Measurements from ENCODE around the gene CCDC60. TPM values are rescaled to one million over a fixed set of nuclear protein-coding genes. Genes with fewer than 3 reads are reported as not detected.

Gene CCDC60
- total RNA-seq, 1 donor from 2014 or later, result 3.8 TPM

GRCh38 chr12:119460876-119461275 lies 126.3 kb downstream of the CCDC60 start:
- Mint-ChIP-seq H3K9me3 (ENCODE audit: unreplicated experiment) (peaks cover 1% of the 10 kb centered on the region), H3K4me1 (ENCODE audit: low read depth, unreplicated experiment) (peaks cover 10% of the 10 kb centered on the region), H3K36me3 (ENCODE audit: unreplicated experiment) (peaks cover 9% of the 10 kb centered on the region), H3K4me3 (ENCODE audit: unreplicated experiment) (no peak overlapping the region), H3K27me3 (ENCODE audit: unreplicated experiment) (peaks cover 5% of the 10 kb centered on the region), H3K27ac (ENCODE audit: unreplicated experiment) (no peak overlapping the region)
- TF ChIP-seq CTCF (IDR thresholded peaks at IDR 0.05; ENCODE audit: partially characterized antibody, unreplicated experiment), result no peak
- no peak for DNase-seq

- TF ChIP-seq CTCF (IDR thresholded peaks at IDR 0.05; ENCODE audit: partially characterized antibody, unreplicated experiment), result no peak
- Mint-ChIP-seq H3K4me3 (ENCODE audit: unreplicated experiment) (no peak overlapping the region), H3K36me3 (ENCODE audit: unreplicated experiment) (peaks cover 9% of the 10 kb centered on the region), H3K9me3 (ENCODE audit: unreplicated experiment) (peaks cover 1% of the 10 kb centered on the region), H3K27me3 (ENCODE audit: unreplicated experiment) (peaks cover 5% of the 10 kb centered on the region), H3K4me1 (ENCODE audit: low read depth, unreplicated experiment) (peaks cover 10% of the 10 kb centered on the region), H3K27ac (ENCODE audit: unreplicated experiment) (peak overlapping the region; percentile 56)
- DNase-seq, result no peak
Measured at GRCh38 chr12:119461636-119462214, 127.2 kb downstream of the CCDC60 start.

- Mint-ChIP-seq H3K27me3 (ENCODE audit: unreplicated experiment) (peaks cover 5% of the 10 kb centered on the region), H3K4me1 (ENCODE audit: low read depth, unreplicated experiment) (peaks cover 10% of the 10 kb centered on the region), H3K4me3 (ENCODE audit: unreplicated experiment) (no peak overlapping the region), H3K36me3 (ENCODE audit: unreplicated experiment) (peaks cover 9% of the 10 kb centered on the region), H3K9me3 (ENCODE audit: unreplicated experiment) (peaks cover 1% of the 10 kb centered on the region), H3K27ac (ENCODE audit: unreplicated experiment) (no peak overlapping the region)
- no peak for TF ChIP-seq CTCF (IDR thresholded peaks at IDR 0.05; ENCODE audit: partially characterized antibody, unreplicated experiment)
- DNase-seq, result no peak
Measured at GRCh38 chr12:119463211-119463926, 128.8 kb downstream of the CCDC60 start.

- Mint-ChIP-seq H3K4me3 (ENCODE audit: unreplicated experiment) (no peak overlapping the region), H3K36me3 (ENCODE audit: unreplicated experiment) (no peaks in the 10 kb centered on the region), H3K27me3 (ENCODE audit: unreplicated experiment) (peaks cover under 1% of the 10 kb centered on the region), H3K9me3 (ENCODE audit: unreplicated experiment) (peaks cover 1% of the 10 kb centered on the region), H3K4me1 (ENCODE audit: low read depth, unreplicated experiment) (no peaks in the 10 kb centered on the region), H3K27ac (ENCODE audit: unreplicated experiment) (no peak overlapping the region)
- TF ChIP-seq CTCF (IDR thresholded peaks at IDR 0.05; ENCODE audit: partially characterized antibody, unreplicated experiment), result no peak
- no peak for DNase-seq
Measured at GRCh38 chr12:119468296-119468695, 133.8 kb downstream of the CCDC60 start.

- Mint-ChIP-seq H3K9me3 (ENCODE audit: unreplicated experiment) (no peaks in the 10 kb centered on the region), H3K27me3 (ENCODE audit: unreplicated experiment) (no peaks in the 10 kb centered on the region), H3K27ac (ENCODE audit: unreplicated experiment) (no peak overlapping the region), H3K4me1 (ENCODE audit: low read depth, unreplicated experiment) (no peaks in the 10 kb centered on the region), H3K36me3 (ENCODE audit: unreplicated experiment) (no peaks in the 10 kb centered on the region), H3K4me3 (ENCODE audit: unreplicated experiment) (no peak overlapping the region)
- no peak for TF ChIP-seq CTCF (IDR thresholded peaks at IDR 0.05; ENCODE audit: partially characterized antibody, unreplicated experiment)
- DNase-seq, result no peak
Measured at GRCh38 chr12:119475650-119476049, 141.1 kb downstream of the CCDC60 start.

Data from glutamatergic neuron (in vitro differentiated cells).